Measurements from ENCODE around the gene DNAH17.

DNAH17 gene

DNA sequence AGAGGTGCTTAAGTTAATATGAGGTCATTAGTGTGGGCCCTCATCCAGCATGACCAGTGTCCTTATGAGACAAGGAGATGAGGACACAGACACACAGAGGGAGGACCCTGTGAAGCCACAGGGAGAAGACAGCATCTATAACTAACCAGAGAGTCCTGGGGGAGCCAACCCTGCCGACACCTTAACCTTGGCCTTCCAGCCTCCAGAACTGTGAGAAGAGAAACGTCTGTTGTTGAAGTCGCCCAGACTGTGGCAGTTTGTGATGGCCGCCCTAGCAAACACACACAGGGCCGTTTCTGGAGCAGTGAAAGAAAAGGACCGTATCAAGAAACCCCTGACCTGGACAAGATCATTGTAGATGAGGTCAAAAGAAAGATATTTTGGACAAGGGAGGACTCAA, 26.7 kb downstream of the DNAH17 start:
- no peak overlapping the region for H3K4me3 ChIP-seq (ENCODE audit: low read length)
- TF ChIP-seq EZH2phosphoT487 (IDR thresholded peaks at IDR 0.05; ENCODE audit: low read length) = no peak
- no peak for TF ChIP-seq EZH2 (optimal IDR thresholded peaks at IDR 0.05; ENCODE audit: low read depth, low read length)
- TF ChIP-seq, protein P1, sequence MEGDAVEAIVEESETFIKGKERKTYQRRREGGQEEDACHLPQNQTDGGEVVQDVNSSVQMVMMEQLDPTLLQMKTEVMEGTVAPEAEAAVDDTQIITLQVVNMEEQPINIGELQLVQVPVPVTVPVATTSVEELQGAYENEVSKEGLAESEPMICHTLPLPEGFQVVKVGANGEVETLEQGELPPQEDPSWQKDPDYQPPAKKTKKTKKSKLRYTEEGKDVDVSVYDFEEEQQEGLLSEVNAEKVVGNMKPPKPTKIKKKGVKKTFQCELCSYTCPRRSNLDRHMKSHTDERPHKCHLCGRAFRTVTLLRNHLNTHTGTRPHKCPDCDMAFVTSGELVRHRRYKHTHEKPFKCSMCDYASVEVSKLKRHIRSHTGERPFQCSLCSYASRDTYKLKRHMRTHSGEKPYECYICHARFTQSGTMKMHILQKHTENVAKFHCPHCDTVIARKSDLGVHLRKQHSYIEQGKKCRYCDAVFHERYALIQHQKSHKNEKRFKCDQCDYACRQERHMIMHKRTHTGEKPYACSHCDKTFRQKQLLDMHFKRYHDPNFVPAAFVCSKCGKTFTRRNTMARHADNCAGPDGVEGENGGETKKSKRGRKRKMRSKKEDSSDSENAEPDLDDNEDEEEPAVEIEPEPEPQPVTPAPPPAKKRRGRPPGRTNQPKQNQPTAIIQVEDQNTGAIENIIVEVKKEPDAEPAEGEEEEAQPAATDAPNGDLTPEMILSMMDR (IDR thresholded peaks at IDR 0.05; ENCODE audit: low read length) = no peak
- no peaks in the 10 kb centered on the region for H4K20me1 ChIP-seq (ENCODE audit: insufficient read depth, low read length)
- no peaks in the 10 kb centered on the region for H3K9me2 ChIP-seq (replicated peaks; ENCODE audit: insufficient read depth, low read length)
- H3K4me1 ChIP-seq (ENCODE audit: low read length) = no peaks in the 10 kb centered on the region
- no peak overlapping the region for H3K9ac ChIP-seq (ENCODE audit: low read length)
- no peaks in the 10 kb centered on the region for H3K79me2 ChIP-seq (ENCODE audit: low read length)
- H2AFZ ChIP-seq (ENCODE audit: low read length) = no peak overlapping the region
- H3K27me3 ChIP-seq (replicated peaks; ENCODE audit: insufficient read depth, low read length) = peaks cover 92% of the 10 kb centered on the region
- DNase-seq = no peak
- H3K36me3 ChIP-seq (replicated peaks; ENCODE audit: insufficient read depth, low read length) = no peaks in the 10 kb centered on the region
- H3F3A ChIP-seq (ENCODE audit: insufficient read depth, low read length) = no peaks in the 10 kb centered on the region
- H3K9me3 ChIP-seq (replicated peaks; ENCODE audit: insufficient read depth, low read length) = no peaks in the 10 kb centered on the region
- no peak overlapping the region for H3K4me2 ChIP-seq (ENCODE audit: low read depth, low read length)
- no peak overlapping the region for H3K27ac ChIP-seq (ENCODE audit: low read length)

DNA sequence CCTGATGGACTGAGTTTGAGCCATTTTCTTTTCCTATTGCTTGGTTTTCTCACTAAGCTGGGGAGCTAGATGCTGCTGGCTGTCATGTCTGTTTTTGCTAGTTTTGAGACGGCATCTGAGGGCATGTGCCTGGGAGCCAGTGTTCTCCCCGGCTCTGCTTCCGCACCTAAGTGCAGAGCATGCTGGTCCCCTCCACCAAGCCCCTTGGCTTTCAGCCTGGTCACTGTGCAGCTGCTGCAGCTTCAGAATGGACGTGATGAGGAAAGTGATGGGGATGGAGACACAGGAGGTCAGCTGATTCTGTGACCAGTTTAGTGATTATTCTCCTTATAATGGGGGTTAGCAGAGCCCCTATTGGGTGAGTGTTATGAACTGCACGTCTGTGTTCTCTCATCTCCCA, 28.5 kb downstream of the DNAH17 start:
- no peak for DNase-seq
- Histone ChIP-seq H3K9me3 (replicated peaks; ENCODE audit: insufficient read depth, low read length) (no peaks in the 10 kb centered on the region), H3K4me3 (ENCODE audit: low read length) (no peak overlapping the region), H3K4me2 (ENCODE audit: low read depth, low read length) (no peak overlapping the region), H3K36me3 (replicated peaks; ENCODE audit: insufficient read depth, low read length) (no peaks in the 10 kb centered on the region), H3K79me2 (ENCODE audit: low read length) (no peaks in the 10 kb centered on the region), H2AFZ (ENCODE audit: low read length) (no peak overlapping the region), H4K20me1 (ENCODE audit: insufficient read depth, low read length) (no peaks in the 10 kb centered on the region), H3F3A (ENCODE audit: insufficient read depth, low read length) (no peaks in the 10 kb centered on the region), H3K27ac (ENCODE audit: low read length) (no peak overlapping the region), H3K27me3 (replicated peaks; ENCODE audit: insufficient read depth, low read length) (peaks cover 90% of the 10 kb centered on the region), H3K4me1 (ENCODE audit: low read length) (no peaks in the 10 kb centered on the region), H3K9ac (ENCODE audit: low read length) (no peak overlapping the region), H3K9me2 (replicated peaks; ENCODE audit: insufficient read depth, low read length) (no peaks in the 10 kb centered on the region)
- TF ChIP-seq EZH2phosphoT487 (IDR thresholded peaks at IDR 0.05; ENCODE audit: low read length) = no peak
- no peak for TF ChIP-seq EZH2 (optimal IDR thresholded peaks at IDR 0.05; ENCODE audit: low read depth, low read length)
- TF ChIP-seq, protein P1 (IDR thresholded peaks at IDR 0.05; ENCODE audit: low read length) = no peak

DNA sequence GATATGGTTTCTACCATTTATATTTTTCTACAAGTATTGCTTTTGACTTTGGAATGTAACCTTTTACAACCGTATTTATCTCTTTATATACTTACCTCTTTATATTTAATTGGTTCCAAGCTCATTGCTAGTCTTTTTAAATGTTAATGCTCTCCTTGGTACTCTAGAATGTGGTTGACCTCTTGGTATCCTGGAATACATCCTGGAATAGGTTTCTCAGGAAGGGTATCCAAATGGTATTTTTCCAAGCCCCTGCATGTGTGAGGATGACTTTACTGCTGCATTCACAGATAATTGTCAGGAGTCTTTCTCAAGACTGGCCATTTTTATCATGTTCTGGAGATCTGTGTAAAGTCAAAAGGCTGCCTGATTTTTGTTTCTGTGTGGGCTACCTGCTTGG, 30.2 kb downstream of the DNAH17 start:
- TF ChIP-seq EZH2 (optimal IDR thresholded peaks at IDR 0.05; ENCODE audit: low read depth, low read length) = no peak
- TF ChIP-seq, protein P1 (IDR thresholded peaks at IDR 0.05; ENCODE audit: low read length) = no peak
- TF ChIP-seq EZH2phosphoT487 (IDR thresholded peaks at IDR 0.05; ENCODE audit: low read length) = no peak
- Histone ChIP-seq H3K9ac (ENCODE audit: low read length) (no peak overlapping the region), H3F3A (ENCODE audit: insufficient read depth, low read length) (no peaks in the 10 kb centered on the region), H3K9me2 (replicated peaks; ENCODE audit: insufficient read depth, low read length) (no peaks in the 10 kb centered on the region), H3K4me1 (ENCODE audit: low read length) (no peaks in the 10 kb centered on the region), H3K4me2 (ENCODE audit: low read depth, low read length) (no peak overlapping the region), H3K9me3 (replicated peaks; ENCODE audit: insufficient read depth, low read length) (no peaks in the 10 kb centered on the region), H3K27ac (ENCODE audit: low read length) (no peak overlapping the region), H3K36me3 (replicated peaks; ENCODE audit: insufficient read depth, low read length) (no peaks in the 10 kb centered on the region), H3K4me3 (ENCODE audit: low read length) (no peak overlapping the region), H3K79me2 (ENCODE audit: low read length) (no peaks in the 10 kb centered on the region), H4K20me1 (ENCODE audit: insufficient read depth, low read length) (no peaks in the 10 kb centered on the region), H2AFZ (ENCODE audit: low read length) (no peak overlapping the region), H3K27me3 (replicated peaks; ENCODE audit: insufficient read depth, low read length) (peaks cover 89% of the 10 kb centered on the region)
- no peak for DNase-seq

All from MM.1S (cell line).